ENCODE measurements around the gene RNF207.

GRCh38 chr1:6157528-6158174 is 48.3 kb upstream of the RNF207 start:
- TF ChIP-seq CTCF (IDR thresholded peaks at IDR 0.05; ENCODE audit: insufficient read depth, low read length, poor library complexity, severe bottlenecking) (no peak), EZH2phosphoT487 (conservative IDR thresholded peaks at IDR 0.05; ENCODE audit: low read length) (no peak)

Measured in SU-DHL-6 (cell line).